ENCODE measurements around the gene TBX21.
"Not testable (repeated sequence)": the region's sequence is repeated elsewhere in the genome, so short reads cannot be mapped to it uniquely, and the experiment has no call there.

The TBX21 gene

DNA sequence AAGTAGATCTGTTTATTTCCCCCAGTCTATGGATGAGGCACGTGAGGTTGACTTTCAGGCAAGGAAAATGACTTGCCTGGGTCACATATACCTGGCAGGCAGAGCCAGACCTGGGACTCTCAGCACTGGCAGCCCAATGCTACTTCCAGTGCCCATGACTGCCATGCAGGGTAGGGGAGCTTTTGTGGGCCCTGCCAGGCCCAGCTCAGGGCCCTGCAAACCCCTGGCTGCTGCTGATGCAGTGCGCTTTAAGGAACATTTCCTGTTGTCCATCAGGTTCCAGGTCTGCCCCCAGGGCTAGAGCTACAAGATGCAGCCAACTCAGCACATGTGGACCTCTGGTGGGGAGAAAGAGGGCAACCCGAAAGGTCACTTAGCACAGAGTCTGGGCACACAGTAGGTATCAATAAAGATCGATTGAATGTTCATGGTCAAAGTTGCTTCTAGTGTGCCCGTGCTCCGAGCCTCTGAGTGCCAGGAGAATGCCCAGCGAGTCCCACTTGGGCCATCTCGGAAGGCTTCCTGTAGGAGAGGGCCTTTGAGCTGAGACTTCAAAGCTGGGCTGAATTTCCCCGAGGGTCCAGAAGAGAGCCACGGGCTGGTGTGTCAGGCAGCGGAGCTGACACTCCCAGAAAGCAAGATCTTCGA, 513 bp upstream of the TBX21 start:
- no peak for DNase-seq

DNA sequence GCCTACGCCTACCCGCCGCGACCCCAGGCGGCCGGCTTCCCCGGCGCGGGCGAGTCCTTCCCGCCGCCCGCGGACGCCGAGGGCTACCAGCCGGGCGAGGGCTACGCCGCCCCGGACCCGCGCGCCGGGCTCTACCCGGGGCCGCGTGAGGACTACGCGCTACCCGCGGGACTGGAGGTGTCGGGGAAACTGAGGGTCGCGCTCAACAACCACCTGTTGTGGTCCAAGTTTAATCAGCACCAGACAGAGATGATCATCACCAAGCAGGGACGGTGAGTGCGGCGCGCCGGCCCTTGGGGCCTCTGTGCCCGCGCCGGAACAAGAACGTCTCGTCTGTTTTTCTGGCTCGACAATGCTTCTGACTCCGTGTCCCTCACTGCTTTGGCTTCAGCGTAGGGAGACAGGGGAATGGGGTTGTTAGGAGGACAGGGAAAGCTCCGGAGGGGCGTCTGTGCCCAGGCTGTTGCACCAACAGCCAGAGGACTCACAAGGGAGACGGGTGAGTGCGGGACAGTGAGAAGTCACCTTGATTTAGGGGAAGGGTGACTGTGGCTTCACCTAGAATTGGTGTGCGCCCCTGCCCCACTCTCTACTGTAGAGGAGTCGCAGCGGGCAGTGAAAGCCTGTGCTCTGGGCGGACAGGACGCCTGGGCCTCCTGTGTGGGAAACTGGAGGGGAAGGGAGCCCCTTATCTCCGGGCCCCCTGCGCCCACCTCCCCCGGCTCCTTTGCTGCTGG, 806 bp downstream of the TBX21 start:
- DNase-seq = no peak

DNA sequence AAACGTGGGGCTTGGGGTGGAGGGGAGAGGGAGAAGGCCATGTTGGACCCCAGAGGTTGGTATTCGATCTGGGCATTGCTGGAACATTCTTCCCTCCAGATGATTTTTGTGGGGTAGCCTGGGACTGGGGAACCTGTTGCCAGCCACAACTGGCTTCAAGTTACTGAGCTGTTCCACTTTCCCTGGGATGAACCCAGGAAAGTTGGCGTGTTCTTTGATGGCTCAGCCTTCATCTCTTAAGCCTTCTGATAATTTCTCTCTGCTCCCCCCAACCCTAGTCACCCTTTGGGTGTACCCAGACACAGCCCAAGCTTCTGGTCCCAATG, 2.1 kb downstream of the TBX21 start:
- no peak for DNase-seq

DNA sequence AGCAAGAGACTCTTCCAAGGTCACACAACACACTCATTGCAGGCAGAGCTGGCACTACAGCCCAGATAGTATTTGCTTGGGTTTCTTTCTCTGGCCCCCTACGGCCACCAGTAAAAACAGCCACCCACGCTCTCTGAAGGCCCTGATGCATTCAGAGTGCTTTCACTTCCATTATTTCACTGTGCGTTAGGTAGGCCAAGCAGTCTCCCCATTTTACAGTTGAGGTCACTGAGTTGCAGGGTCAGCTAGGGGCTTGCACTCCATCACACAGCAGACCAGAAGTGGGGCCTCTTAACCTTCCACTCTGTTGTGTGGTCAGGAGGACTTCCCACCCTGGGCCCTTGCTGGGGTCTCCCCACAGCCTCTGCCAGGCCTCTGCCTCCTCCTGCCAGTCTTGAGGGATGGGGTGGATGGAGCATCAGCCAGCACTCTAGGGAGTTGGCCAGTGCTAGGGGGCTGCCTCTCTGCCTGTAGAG, 2.5 kb downstream of the TBX21 start:
- no peak for DNase-seq

DNA sequence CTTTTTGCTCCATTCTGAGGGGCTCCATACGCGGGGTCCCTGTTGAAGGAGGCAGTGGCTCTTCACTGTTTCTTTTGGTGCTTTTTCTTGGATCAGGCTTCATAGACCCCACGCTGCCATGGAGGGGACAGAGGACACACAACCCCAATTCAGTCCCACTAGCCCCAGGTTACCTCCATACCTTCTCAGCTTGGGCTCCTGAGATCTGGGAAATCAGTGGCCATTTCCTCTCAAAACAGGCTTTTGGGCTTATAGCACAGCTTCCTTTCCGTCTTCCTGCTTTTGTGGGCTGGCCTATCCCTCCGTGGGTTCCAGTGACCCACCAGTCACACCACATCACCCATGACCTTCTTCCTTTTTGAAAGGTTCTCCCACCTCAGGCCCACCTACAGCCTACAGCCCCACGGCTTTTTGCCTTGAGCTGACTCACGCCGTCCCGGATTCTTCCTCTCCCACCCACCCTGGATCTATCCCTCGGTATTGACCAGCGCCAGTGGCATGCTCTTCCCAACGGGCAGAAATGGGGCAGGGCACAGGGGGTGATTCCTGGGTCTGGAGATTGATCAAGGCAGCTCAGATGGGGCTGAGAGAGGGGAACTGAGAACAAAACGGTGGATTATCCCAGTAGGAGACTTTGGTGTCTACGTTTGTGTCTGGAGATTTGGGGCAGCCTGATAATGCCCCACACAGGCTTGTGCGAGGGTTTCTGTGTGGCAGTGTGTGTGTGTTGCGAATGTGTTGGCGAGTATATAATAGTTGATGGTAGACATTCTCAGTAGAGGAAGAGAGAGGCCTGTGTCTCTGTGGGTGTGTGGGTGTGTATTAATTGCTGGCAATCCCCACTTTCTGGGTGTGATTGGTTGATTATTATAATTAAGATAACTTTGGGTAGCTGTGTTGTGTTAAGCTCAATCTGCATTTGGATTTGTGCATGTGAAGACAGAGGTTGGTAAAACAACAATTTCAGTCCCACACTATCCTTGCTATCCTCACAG, 3.8 kb downstream of the TBX21 start:
- no peak for DNase-seq

DNA sequence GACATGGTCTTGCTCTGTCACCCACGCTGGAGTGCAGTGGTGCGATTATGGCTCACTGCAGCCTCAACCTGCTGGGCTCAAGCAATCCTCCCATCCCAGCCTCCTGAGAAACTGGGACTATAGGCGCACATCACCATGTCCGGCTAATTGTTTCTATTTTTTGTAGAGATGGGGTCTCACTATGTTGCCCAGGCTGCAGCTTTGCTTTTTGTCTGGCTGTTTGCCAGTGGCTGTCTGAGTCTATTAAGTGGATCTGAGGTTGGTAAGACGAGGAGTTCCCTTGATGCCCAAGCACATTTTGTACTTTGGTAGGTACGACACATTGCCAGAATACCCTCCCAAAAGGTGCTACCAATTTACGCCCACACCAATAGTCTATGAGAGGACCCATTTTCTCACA, 5.1 kb downstream of the TBX21 start:
- no peak for DNase-seq

DNA sequence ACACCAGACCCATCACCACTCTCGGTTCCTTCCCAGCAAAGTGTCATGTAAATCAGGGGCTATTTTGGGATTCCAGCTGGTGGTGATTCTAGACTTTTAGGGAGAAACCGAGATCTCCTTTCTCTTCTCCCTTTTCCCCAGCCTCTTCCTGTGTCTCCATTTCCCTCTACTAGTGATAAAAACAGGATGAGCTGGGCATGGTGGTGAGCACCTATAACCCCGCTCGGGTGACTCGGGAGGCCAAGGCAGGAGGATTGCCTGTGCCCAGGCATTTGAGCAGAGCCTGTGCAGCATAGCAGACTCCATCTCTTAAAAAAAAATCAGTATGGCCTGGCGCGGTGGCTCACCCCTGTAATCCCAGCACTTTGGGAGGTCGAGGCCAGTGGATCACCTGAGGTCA, 6.1 kb downstream of the TBX21 start:
- DNase-seq = no peak

DNA sequence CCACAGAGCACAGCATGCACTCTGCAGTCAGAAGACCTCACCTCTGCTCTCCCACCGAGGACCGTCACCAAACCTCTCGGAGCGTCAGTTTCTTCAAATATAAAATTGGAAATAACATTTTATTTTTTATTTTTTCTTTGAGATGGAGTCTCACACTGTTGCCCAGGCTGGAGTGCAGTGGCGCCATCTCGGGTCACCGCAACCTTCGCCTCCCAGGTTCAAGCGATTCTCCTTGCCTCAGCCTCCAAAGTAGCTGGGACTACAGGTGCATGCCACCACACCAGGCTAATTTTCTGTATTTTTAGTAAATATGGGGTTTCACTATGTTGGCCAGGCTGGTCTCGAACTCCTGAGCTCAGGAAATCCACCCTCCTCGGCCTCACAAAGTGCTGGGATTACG, 6.9 kb downstream of the TBX21 start:
- DNase-seq = not testable (repeated sequence)

DNA sequence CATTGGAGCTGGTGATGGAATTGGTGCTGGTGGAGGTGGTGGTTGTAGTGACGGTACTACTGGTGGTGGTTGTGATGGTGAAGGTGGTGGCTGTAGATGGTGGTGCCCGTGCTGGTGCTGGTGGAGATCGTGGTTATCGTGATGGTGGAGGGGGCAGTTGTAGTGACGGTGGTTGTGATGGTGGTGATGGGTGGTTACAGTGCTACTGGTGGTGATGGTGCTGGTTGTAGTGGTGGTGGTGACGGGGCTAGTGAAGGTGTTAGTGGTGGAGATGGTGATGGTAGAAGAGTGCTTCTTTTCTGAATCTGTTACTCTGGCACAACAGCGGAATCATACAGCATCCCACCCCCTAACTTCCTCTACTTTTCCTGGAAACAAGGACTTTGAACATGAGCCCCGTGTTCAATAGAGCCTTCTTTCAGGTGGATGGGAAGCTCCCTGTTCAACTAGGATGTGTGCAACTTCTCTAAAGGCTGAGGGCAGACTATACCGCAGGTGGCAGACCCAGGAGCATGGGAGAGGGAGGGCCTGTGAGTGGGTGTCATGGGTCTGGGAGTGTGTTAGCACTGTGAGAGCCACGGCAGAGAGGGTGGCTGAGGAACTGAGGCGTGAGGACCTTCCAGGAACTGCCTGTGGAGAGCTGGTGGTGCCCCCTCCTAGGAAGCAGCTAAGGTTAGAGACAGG, 8.2 kb downstream of the TBX21 start:
- DNase-seq = no peak

DNA sequence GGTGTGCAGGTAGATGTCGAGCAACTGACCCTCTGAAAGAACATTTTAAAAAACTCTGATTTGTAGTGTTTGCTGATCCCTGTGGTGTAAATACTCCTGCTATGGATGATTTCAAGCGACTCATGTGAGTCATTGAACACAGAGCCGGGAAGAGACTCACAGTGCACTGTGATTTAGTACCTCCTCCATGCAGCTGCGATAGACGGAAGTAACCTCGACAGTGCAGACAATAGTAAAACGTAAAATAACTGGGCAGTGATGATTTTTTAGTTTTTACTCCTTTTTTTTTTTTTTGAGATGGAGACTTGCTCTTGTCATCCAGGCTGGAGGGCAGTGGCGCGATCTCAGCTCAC, 8.7 kb downstream of the TBX21 start:
- DNase-seq = no peak

DNA sequence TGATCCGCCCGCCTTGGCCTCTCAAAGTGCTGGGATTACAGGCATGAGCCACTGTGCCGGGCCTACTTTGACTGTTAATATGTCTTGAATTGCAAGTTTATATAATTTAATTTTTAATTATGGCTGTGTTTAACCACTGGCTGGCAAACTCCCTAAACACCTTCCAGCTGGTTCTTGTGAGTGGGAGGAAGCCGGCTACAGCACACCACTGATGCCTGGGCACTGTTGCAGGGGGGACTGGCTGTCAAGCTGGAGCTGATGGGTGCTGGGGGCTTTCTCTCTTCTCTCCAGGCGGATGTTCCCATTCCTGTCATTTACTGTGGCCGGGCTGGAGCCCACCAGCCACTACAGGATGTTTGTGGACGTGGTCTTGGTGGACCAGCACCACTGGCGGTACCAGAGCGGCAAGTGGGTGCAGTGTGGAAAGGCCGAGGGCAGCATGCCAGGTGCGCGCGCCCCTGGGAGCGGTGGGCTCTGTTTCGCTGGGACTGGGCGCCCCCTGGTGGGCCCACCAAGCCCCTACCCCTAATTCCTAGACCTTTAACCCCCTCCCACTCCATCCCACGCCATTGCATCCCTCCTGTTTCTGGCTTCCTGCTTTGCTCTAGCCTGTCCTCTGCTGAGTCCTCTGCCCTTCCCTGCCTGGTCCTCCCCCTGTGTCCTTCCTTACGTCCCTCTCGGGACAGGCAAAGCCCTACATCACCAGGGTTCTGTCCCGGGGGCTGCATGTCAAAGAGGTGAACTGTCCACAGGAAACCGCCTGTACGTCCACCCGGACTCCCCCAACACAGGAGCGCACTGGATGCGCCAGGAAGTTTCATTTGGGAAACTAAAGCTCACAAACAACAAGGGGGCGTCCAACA, 9.5 kb downstream of the TBX21 start:
- DNase-seq = peak; percentile 43

DNA sequence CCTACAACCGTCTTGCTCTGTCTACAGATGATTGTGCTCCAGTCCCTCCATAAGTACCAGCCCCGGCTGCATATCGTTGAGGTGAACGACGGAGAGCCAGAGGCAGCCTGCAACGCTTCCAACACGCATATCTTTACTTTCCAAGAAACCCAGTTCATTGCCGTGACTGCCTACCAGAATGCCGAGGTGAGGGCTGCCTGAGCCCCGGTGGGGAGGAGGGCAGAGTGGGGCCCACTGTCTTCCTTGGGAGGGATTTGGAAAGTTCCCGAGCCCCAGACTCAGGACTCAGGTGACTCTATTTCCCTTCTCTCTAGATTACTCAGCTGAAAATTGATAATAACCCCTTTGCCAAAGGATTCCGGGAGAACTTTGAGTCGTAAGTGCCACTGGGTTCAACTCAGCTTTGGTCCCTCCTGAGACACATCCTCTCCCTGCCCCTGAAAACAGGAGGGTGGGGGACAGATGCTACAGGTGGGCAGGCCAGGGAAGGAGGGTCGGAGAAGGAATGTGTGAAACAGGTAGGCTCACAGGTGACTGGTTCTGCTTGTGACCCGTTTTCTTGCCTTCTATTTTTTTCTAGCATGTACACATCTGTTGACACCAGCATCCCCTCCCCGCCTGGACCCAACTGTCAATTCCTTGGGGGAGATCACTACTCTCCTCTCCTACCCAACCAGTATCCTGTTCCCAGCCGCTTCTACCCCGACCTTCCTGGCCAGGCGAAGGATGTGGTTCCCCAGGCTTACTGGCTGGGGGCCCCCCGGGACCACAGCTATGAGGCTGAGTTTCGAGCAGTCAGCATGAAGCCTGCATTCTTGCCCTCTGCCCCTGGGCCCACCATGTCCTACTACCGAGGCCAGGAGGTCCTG, 11.4 kb downstream of the TBX21 start:
- DNase-seq = no peak

DNA sequence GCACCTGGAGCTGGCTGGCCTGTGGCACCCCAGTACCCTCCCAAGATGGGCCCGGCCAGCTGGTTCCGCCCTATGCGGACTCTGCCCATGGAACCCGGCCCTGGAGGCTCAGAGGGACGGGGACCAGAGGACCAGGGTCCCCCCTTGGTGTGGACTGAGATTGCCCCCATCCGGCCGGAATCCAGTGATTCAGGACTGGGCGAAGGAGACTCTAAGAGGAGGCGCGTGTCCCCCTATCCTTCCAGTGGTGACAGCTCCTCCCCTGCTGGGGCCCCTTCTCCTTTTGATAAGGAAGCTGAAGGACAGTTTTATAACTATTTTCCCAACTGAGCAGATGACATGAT, 12.0 kb downstream of the TBX21 start:
- no peak for DNase-seq

DNA sequence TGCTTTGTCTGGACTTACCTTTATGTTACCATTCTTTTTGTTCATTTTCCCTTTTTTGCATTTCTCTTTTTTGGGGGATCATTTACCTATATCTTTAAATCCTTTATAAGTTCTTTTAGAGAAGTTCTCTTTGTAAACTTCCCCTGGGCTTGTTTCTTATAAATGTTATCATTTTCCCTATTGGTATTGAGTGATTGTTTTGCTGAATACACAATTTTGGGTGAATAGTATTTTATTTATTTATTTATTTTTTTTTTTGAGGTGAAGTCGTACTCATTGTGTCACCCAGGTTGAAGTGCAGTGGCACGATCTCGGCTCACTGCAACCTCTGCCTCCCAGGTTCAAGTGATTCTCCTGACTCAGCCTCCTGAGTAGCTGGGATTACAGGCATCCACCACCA, 18.4 kb downstream of the TBX21 start:
- DNase-seq = no peak

DNA sequence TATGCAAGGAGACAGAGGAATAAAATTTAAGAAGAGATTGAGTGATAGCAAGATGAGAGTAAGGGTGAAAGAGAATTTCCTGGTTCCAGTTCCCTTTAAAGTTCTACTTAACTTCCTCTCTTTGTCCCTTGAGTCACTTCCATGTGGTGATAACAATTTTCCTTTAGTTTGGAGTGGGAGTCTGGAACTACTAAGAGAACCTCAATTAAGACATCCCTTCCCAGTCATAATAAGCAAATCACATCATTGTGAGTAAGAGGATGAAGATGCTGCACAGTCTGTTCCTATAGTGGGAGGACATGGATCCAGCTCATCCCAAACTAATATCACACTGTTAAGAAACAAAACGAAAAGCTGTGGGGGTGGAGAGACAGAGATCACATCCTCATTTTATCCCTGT, 24.4 kb downstream of the TBX21 start:
- DNase-seq = no peak

DNA sequence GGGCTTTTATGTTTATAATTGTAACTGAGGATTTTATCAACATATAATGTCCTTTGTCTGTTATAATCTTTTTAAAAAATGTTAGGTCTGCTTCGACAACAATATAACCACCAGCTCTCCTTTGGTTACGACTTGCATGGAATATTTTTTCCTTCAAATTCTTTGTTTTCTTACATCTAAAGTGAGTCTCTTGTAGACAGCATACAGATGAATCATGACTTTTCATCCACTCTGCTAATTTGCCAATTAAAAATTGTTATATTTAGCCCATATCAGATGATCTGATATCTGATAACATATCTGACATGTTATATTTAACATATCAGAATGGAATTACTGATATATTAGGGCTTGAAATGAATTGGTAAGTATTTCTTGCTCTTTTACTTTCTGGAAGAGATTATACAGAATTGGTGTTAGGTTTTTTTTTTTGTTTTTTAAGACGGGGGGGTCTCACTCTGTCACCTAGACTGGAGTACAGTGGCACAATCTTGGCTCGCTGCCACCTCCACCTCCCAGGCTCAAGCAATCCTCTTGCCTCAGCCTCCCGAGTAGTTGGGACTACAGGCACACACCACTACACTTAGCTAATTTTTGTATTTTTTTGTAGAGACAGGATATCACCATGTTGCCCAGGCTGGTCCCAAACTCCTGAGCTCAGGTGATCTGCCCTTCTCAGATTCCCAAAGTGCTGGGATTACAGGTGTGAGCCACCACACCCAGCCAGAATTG, 27.5 kb downstream of the TBX21 start:
- no peak for DNase-seq

DNA sequence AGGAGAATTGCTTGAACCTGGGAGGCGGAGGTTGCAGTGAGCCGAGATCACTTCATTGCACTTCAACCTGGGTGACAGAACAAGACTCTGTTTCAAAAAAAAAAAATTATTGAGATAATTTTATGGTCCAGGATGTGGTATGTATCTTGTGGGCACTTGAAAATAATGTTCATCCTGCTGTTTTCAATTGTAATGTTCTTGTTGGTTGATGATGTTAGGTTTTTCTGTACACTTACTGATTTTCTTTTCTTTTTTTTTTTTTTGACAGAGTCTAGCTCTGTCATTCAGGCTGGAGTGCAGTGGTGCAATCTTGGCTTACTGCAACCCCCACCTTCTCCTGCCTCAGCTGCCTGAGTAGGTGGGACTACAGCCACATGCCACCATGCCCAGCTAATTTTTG, 29.7 kb downstream of the TBX21 start:
- DNase-seq = no peak

DNA sequence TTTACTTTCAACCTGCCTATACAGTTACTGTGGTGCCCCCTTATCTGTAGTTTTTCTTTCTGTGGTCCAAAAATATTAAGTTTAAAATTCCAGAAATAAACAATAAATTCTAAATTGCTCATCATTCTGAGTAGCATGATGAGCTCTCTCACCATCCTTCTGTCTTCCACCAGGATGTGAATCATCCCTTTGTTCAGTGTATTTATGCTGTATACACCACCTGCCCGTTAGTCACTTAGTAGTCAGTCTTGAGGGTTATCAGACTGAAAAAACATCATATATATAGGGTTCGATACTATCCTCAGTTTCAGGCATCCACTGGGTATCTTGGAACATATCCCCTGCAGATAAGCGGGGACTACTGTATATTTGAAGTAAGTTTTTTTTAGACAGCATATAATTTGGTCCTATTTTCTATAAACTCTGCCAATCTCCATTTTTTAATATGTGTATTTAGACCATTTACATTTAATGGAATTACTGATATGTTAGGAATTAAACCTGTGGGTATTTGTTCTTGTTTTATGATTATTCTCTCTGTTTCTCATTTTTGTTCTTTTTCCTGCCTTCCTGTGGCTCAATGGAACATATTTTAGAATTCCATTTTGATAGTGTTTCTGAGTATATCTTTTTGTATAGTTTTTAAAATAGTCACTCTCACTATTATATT, 31.0 kb downstream of the TBX21 start:
- DNase-seq = no peak

DNA sequence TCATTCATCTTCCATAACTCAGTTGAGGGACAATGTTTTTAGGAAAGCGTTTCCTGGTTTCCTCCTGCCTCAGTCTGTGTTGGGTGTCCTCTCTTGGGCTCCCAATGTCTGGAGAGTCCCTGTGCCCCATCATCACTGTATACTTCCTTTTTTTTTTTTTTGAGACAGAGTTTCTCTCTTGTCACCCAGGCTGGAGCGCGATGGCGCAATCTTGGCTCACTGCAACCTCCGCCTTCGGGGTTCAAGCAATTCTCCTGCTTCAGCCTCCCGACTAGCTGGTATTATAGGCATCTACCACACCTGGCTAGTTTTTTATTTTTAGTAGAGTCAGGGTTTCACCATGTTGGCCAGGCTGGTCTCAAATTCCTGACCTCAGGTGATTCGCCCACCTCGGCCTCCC, 40.6 kb downstream of the TBX21 start:
- DNase-seq = not testable (repeated sequence)

DNA sequence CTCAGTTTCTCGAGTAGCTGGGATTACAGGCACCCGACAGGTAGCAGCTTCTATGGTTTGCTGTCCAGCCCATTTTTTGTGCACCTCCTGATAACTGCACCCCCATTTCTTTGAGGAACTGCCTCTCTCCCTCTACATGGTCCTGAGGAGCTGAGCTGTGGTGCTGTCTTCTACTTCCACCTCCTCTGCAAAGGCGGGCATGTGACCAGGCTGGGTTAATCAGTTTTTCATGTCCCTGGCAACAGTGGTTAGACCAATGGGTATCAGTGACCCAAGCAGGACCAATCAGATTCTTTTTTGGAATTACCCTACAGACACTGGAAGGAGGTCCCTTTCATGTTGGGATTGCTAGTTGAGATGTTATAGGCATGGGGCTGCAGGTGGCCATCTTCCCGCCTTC, 41.3 kb downstream of the TBX21 start:
- no peak for DNase-seq

Measured in stimulated activated CD4-positive, alpha-beta T cell treated with anti-CD3 and anti-CD28 coated beads, Interleukin-1b, Interleukin-23, amount 100 ng/mL, for 48 hours (primary cell).